ENCODE data around the gene HAVCR1. TPM values are rescaled to one million over a fixed set of nuclear protein-coding genes. Genes with fewer than 3 reads are reported as not detected.
"Not testable (repeated sequence)": the region's sequence is repeated elsewhere in the genome, so short reads cannot be mapped to it uniquely, and the experiment has no call there.

Gene HAVCR1
- total RNA-seq, 1 experiment from 2014 or later, result not detected

DNA sequence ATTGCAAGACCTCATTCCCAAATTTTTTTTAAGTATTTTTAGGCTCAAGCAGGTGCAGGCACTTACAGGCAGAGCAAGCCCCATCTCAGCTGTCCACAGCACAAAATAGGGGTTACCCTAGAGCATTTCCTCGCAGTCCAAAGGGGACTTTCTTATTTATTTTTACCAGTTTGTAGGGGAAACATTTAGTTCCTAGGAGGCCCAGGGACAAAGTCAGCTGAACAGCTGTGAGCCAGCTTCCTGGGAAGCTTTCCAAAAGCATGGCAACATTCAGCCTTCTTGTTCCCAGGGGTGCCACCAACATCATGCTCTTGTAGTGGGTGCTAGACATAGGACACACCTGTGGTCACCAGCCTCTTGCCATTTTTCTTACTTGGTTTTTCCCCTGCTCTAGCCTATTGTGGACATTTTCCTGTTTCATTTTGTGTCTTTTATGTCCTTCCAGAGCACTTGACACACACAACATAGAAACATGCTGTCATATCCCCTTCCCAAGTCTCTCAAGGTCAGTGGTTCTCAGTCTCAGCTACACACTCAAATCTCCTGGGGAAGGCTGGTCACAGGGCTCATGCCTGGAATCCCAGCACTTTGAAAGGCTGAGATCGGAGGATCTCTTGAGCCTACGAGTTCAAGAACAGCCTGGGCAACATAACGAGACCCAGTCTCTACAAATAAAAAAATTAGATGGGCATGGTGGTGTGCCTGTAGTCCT lies 38.2 kb downstream of the HAVCR1 start:
- Histone ChIP-seq H3K4me2 (no peak overlapping the region), H3K79me2 (ENCODE audit: low read depth) (no peaks in the 10 kb centered on the region), H3K36me3 (ENCODE audit: low read depth) (no peaks in the 10 kb centered on the region), H3F3A (ENCODE audit: insufficient read depth, low read depth) (no peaks in the 10 kb centered on the region), H4K20me1 (ENCODE audit: insufficient read depth) (no peaks in the 10 kb centered on the region), H3K4me1 (replicated peaks; ENCODE audit: insufficient read depth) (no peaks in the 10 kb centered on the region), H2AFZ (no peak overlapping the region), H3K27ac (no peak overlapping the region), H3K9me3 (ENCODE audit: insufficient read depth, low read depth) (no peaks in the 10 kb centered on the region), H3K4me3 (no peak overlapping the region), H3K9me2 (ENCODE audit: insufficient read depth) (no peaks in the 10 kb centered on the region), H3K27me3 (ENCODE audit: insufficient read depth, low read depth) (no peaks in the 10 kb centered on the region)
- ChIA-PET POLR2A (ENCODE audit: unreplicated experiment) (no interaction called here), CTCF (no interaction called here)
- no peak for DNase-seq
- intact Hi-C loops (cut with micrococcal nuclease; ENCODE audit: unreplicated experiment), result no loop called here
- no peak for TF ChIP-seq EZH2 (IDR thresholded peaks at IDR 0.05; ENCODE audit: low read depth)
- no peak for TF ChIP-seq CTCF (conservative IDR thresholded peaks at IDR 0.05)
- BruUV-seq (replicated peaks), result no TSS peak

DNA sequence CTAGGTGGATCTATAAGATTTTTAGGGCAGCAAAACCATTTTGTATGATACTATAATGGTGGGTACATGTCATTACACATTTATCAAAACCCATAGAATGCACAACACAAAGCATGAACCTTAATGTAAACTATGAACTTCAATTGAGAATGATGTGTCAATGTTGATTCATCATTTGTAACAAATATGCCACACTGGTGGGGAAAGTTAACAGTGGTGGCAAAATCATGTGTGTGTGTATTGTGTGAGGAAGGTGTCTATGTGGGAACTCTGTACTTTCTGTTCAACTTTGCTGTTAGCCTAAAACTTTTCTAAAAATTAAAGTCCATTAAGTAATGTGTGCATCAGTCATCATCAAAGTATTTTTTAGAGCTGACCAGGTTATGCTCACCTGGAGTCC lies 38.9 kb downstream of the HAVCR1 start:
- Histone ChIP-seq H3K79me2 (ENCODE audit: low read depth) (no peaks in the 10 kb centered on the region), H3F3A (ENCODE audit: insufficient read depth, low read depth) (no peaks in the 10 kb centered on the region), H3K36me3 (ENCODE audit: low read depth) (no peaks in the 10 kb centered on the region), H4K20me1 (ENCODE audit: insufficient read depth) (no peaks in the 10 kb centered on the region), H3K9me3 (ENCODE audit: insufficient read depth, low read depth) (no peaks in the 10 kb centered on the region), H3K4me2 (no peak overlapping the region), H3K27ac (no peak overlapping the region), H3K4me1 (replicated peaks; ENCODE audit: insufficient read depth) (no peaks in the 10 kb centered on the region), H3K4me3 (no peak overlapping the region), H3K9me2 (ENCODE audit: insufficient read depth) (no peaks in the 10 kb centered on the region), H2AFZ (no peak overlapping the region), H3K27me3 (ENCODE audit: insufficient read depth, low read depth) (no peaks in the 10 kb centered on the region)
- POLR2A ChIA-PET (ENCODE audit: unreplicated experiment), result no interaction called here
- no peak for DNase-seq
- no TSS peak for BruUV-seq (replicated peaks)
- no peak for TF ChIP-seq EZH2 (IDR thresholded peaks at IDR 0.05; ENCODE audit: low read depth)
- no peak for TF ChIP-seq CTCF (conservative IDR thresholded peaks at IDR 0.05)
- CTCF ChIA-PET, result no interaction called here
- intact Hi-C loops (cut with micrococcal nuclease; ENCODE audit: unreplicated experiment), result no loop called here

GRCh38 chr5:157014143-157014542 lies 44.8 kb downstream of the HAVCR1 start:
- intact Hi-C loops (cut with micrococcal nuclease; ENCODE audit: unreplicated experiment); H3K4me3 ChIP-seq; BruUV-seq (replicated peaks); H2AFZ ChIP-seq; H3K27ac ChIP-seq; H3K9me2 ChIP-seq (ENCODE audit: insufficient read depth); H4K20me1 ChIP-seq (ENCODE audit: insufficient read depth); H3F3A ChIP-seq (ENCODE audit: insufficient read depth, low read depth); H3K79me2 ChIP-seq (ENCODE audit: low read depth); POLR2A ChIA-PET (ENCODE audit: unreplicated experiment); H3K4me1 ChIP-seq (replicated peaks; ENCODE audit: insufficient read depth); H3K36me3 ChIP-seq (ENCODE audit: low read depth); DNase-seq; H3K27me3 ChIP-seq (ENCODE audit: insufficient read depth, low read depth); H3K4me2 ChIP-seq; CTCF ChIA-PET; H3K9me3 ChIP-seq (ENCODE audit: insufficient read depth, low read depth): not testable (repeated sequence)

GRCh38 chr5:157006262-157006661 lies 52.7 kb downstream of the HAVCR1 start:
- Histone ChIP-seq H3K9me3 (ENCODE audit: insufficient read depth, low read depth) (no peaks in the 10 kb centered on the region), H4K20me1 (ENCODE audit: insufficient read depth) (no peaks in the 10 kb centered on the region), H3K4me3 (no peak overlapping the region), H3K36me3 (ENCODE audit: low read depth) (no peaks in the 10 kb centered on the region), H3K79me2 (ENCODE audit: low read depth) (no peaks in the 10 kb centered on the region), H3K27me3 (ENCODE audit: insufficient read depth, low read depth) (peaks cover 3% of the 10 kb centered on the region; the same call in 1 of the 2 replicates), H3K4me2 (no peak overlapping the region), H3K27ac (no peak overlapping the region), H3F3A (ENCODE audit: insufficient read depth, low read depth) (no peaks in the 10 kb centered on the region), H3K4me1 (replicated peaks; ENCODE audit: insufficient read depth) (no peaks in the 10 kb centered on the region), H3K9me2 (ENCODE audit: insufficient read depth) (no peaks in the 10 kb centered on the region), H2AFZ (no peak overlapping the region)
- no TSS peak for BruUV-seq (replicated peaks)
- intact Hi-C loops (cut with micrococcal nuclease; ENCODE audit: unreplicated experiment), result no loop called here
- no peak for DNase-seq
- ChIA-PET POLR2A (ENCODE audit: unreplicated experiment) (no interaction called here), CTCF (interaction anchor here (0.7 kb wide), 1 partner anchor 529 kb away, joined by 4 read pairs; no protein-coding TSS in a partner anchor)
- no peak for TF ChIP-seq EZH2 (IDR thresholded peaks at IDR 0.05; ENCODE audit: low read depth)
- TF ChIP-seq CTCF (conservative IDR thresholded peaks at IDR 0.05), result no peak

Measured in PC-9 (cell line).